ENCODE measurements around the gene MX2. TPM values are rescaled to one million over a fixed set of nuclear protein-coding genes. Genes with fewer than 3 reads are reported as not detected.

The MX2 gene
- total RNA-seq, 4 donors from 2014 or later, result 6.7 to 17.5 (median 9.5) TPM

Other genes with a start within 250 kb of the MX2 start
- 10 to 100 TPM; 69.5 to 96.9 (median 79.2) TPM for gene BACE2, start 193.9 kb upstream of the MX2 start, total RNA-seq
- not detected for gene FAM3B, start 45.2 kb upstream of the MX2 start, total RNA-seq
- gene MX1, start 64.2 kb downstream of the MX2 start, total RNA-seq, result 10 to 100 TPM; 10.5 to 23.8 (median 17.3) TPM
- not detected for gene TMPRSS2, start 146.1 kb downstream of the MX2 start, total RNA-seq

Data from tibial nerve (tissue), 4 donors.